Activated CD8-positive, alpha-beta T cell treated with anti-CD3 and anti-CD28 coated beads for 36 hours (primary cell): ENCODE results near the gene TFPI. TPM values are rescaled to one million over a fixed set of nuclear protein-coding genes. Genes with fewer than 3 reads are reported as not detected.

Experiments
- ATAC-seq: fragments of 200-7000 bp; cut with Tn5 transposase; one replicate; pipeline ENCODE4 v1.10.0; 2021; ENCODE audit warnings: mild to moderate bottlenecking, moderate library complexity
- CTCF ChIA-PET: fragments of 350-600 bp; sonication (Branson Sonifier 250); formaldehyde crosslinking; loops from one replicate; lab custom pipeline; 2021; ENCODE audit warnings: antibody characterized with exemption; lab: Charles Lee
- POLR2A ChIA-PET: fragments of 350-600 bp; sonication (Branson Sonifier 250); formaldehyde crosslinking; loops from one replicate; lab custom pipeline; 2021; ENCODE audit warnings: antibody characterized with exemption; lab: Charles Lee
- DNase-seq: peaks from one replicate; pipeline ENCODE4 v3.0.0-alpha.2; 2020
- H3K27ac Mint-ChIP-seq: one replicate; pipeline ENCODE4 v1.8.0; 2021; ENCODE audit warnings: mild to moderate bottlenecking, mixed read lengths
- H3K27me3 Mint-ChIP-seq: one replicate; pipeline ENCODE4 v1.8.0; 2021; ENCODE audit warnings: mixed read lengths
- H3K36me3 Mint-ChIP-seq: one replicate; pipeline ENCODE4 v1.8.0; 2021; ENCODE audit warnings: low read depth, mixed read lengths
- H3K4me1 Mint-ChIP-seq: one replicate; pipeline ENCODE4 v1.8.0; 2021; ENCODE audit warnings: low read depth, mixed read lengths
- H3K4me3 Mint-ChIP-seq: one replicate; pipeline ENCODE4 v1.8.0; 2021; ENCODE audit warnings: mild to moderate bottlenecking, moderate library complexity, mixed read lengths
- H3K9me3 Mint-ChIP-seq: one replicate; pipeline ENCODE4 v1.8.0; 2021; ENCODE audit warnings: mixed read lengths
- CTCF ChIP-seq: fragments of 200-600 bp; IDR thresholded peaks from one replicate; pipeline ENCODE4 v1.8.0; 2022; ENCODE audit warnings: antibody characterized with exemption, mild to moderate bottlenecking
- intact Hi-C: fragments of 100-400 bp; cut with micrococcal nuclease; formaldehyde crosslinking; loops from one replicate; pipeline ENCODE4 v1.10.0; 2022
- total RNA-seq, 2 experiments: library from RNA; stranded (reverse); gene quantifications; one replicate each; pipeline ENCODE4 v1.2.3, GENCODE V29; 2021

TFPI gene
- total RNA-seq, 2 experiments from 2014 or later = not detected

- intact Hi-C loops = no loop called here
- H3K36me3 Mint-ChIP-seq = no peaks in the 10 kb centered on the region
- POLR2A ChIA-PET = no interaction called here
- no peaks in the 10 kb centered on the region for H3K4me1 Mint-ChIP-seq
- ATAC-seq (no peak), DNase-seq (no peak)
- H3K27me3 Mint-ChIP-seq = no peaks in the 10 kb centered on the region
- CTCF ChIA-PET = no interaction called here
- no peak for TF ChIP-seq CTCF
- H3K4me3 Mint-ChIP-seq = no peak overlapping the region
- no peak overlapping the region for H3K27ac Mint-ChIP-seq
- no peaks in the 10 kb centered on the region for H3K9me3 Mint-ChIP-seq
Measured at GRCh38 chr2:187440101-187440675, 114.0 kb downstream of the TFPI start.

- CTCF ChIA-PET = no interaction called here
- Mint-ChIP-seq H3K4me1 (no peaks in the 10 kb centered on the region), H3K27ac (no peak overlapping the region)
Measured at GRCh38 chr2:187438455-187438854, 115.8 kb downstream of the TFPI start.

GRCh38 chr2:187435756-187436155, 118.5 kb downstream of the TFPI start:
- ChIA-PET CTCF (no interaction called here), POLR2A (no interaction called here)
- intact Hi-C loops = no loop called here
- Mint-ChIP-seq H3K4me3 (no peak overlapping the region), H3K4me1 (no peaks in the 10 kb centered on the region), H3K36me3 (no peaks in the 10 kb centered on the region), H3K27ac (no peak overlapping the region), H3K9me3 (no peaks in the 10 kb centered on the region), H3K27me3 (no peaks in the 10 kb centered on the region)
- no peak for DNase-seq
- no peak for TF ChIP-seq CTCF
- ATAC-seq = no peak

More at GRCh38 chr2:187438455-187438854, 115.8 kb downstream of the TFPI start:
- intact Hi-C loops = no loop called here
- POLR2A ChIA-PET = interaction anchor here (0.5 kb wide), 1 partner anchor 1607 kb away, joined by 3 read pairs; no protein-coding TSS in a partner anchor
- DNase-seq = no peak
- Mint-ChIP-seq H3K27me3 (no peaks in the 10 kb centered on the region), H3K36me3 (no peaks in the 10 kb centered on the region), H3K9me3 (no peaks in the 10 kb centered on the region), H3K4me3 (no peak overlapping the region)
- no peak for TF ChIP-seq CTCF
- ATAC-seq = no peak

- no peaks in the 10 kb centered on the region for H3K36me3 Mint-ChIP-seq
- H3K4me3 Mint-ChIP-seq = no peak overlapping the region
- ChIA-PET CTCF (no interaction called here), POLR2A (no interaction called here)
- DNase-seq (no peak), ATAC-seq (no peak)
- no peak for TF ChIP-seq CTCF
- no peaks in the 10 kb centered on the region for H3K9me3 Mint-ChIP-seq
- intact Hi-C loops = no loop called here
- no peaks in the 10 kb centered on the region for H3K27me3 Mint-ChIP-seq
- H3K4me1 Mint-ChIP-seq = no peaks in the 10 kb centered on the region
- no peak overlapping the region for H3K27ac Mint-ChIP-seq
Measured at GRCh38 chr2:187435078-187435477, 119.2 kb downstream of the TFPI start.

- no peaks in the 10 kb centered on the region for H3K36me3 Mint-ChIP-seq
- no peak overlapping the region for H3K4me3 Mint-ChIP-seq
- H3K9me3 Mint-ChIP-seq = no peaks in the 10 kb centered on the region
- ATAC-seq = no peak
- no peak for DNase-seq
- intact Hi-C loops = no loop called here
- ChIA-PET CTCF (no interaction called here), POLR2A (no interaction called here)
- TF ChIP-seq CTCF = no peak
- H3K27ac Mint-ChIP-seq = no peak overlapping the region
- H3K4me1 Mint-ChIP-seq = no peaks in the 10 kb centered on the region
- no peaks in the 10 kb centered on the region for H3K27me3 Mint-ChIP-seq
Measured at GRCh38 chr2:187434342-187434785, 119.9 kb downstream of the TFPI start.
